ENCODE data around the gene MAMDC2.

The MAMDC2 gene

DNA sequence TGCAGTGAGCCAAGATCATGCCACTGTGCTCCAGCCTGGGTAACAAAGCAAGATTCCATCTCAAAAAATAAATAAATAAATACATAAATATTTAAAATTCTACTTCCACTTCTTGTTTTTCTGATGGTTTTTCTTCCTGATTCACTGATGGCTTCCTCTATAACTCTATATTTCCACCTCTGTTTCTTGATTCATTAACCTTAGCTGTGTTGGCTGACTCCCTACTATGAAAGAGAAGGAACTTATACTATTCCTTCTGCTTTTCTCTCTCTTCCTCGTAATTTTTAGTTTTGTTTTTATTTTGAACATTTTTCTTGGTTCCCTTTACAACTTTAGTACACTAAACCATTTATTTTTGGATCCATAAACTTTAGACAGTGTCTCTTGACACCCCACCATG lies 103.5 kb downstream of the MAMDC2 start:
- H3K27ac ChIP-seq: no peak overlapping the region
- TF ChIP-seq, protein P1, sequence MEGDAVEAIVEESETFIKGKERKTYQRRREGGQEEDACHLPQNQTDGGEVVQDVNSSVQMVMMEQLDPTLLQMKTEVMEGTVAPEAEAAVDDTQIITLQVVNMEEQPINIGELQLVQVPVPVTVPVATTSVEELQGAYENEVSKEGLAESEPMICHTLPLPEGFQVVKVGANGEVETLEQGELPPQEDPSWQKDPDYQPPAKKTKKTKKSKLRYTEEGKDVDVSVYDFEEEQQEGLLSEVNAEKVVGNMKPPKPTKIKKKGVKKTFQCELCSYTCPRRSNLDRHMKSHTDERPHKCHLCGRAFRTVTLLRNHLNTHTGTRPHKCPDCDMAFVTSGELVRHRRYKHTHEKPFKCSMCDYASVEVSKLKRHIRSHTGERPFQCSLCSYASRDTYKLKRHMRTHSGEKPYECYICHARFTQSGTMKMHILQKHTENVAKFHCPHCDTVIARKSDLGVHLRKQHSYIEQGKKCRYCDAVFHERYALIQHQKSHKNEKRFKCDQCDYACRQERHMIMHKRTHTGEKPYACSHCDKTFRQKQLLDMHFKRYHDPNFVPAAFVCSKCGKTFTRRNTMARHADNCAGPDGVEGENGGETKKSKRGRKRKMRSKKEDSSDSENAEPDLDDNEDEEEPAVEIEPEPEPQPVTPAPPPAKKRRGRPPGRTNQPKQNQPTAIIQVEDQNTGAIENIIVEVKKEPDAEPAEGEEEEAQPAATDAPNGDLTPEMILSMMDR (conservative IDR thresholded peaks at IDR 0.05; ENCODE audit: low read depth): no peak
- CTCF ChIA-PET: no interaction called here
- POLR2A ChIA-PET (ENCODE audit: low non-redundant PET): no interaction called here
- no peak for DNase-seq (ENCODE audit: low spot score)

DNA sequence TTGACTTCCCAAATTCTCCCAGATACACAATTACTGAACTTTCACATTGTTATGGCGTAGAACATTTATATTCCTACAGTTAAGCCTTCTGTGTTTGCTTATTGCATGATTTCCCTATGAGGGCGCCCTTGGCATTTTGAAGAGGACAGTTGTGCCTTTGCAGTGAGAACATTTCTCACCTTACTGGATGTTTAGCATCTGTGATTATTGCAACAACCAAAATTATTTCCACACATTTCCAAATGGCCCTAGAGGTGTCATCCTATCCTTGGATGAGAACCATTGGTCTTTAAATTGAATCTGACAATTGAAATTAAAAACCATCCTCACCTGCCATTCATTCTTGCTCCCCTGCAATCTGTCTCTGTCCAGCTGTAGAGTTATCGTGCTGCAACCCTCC lies 104.0 kb downstream of the MAMDC2 start:
- POLR2A ChIA-PET (ENCODE audit: low non-redundant PET): no interaction called here

DNA sequence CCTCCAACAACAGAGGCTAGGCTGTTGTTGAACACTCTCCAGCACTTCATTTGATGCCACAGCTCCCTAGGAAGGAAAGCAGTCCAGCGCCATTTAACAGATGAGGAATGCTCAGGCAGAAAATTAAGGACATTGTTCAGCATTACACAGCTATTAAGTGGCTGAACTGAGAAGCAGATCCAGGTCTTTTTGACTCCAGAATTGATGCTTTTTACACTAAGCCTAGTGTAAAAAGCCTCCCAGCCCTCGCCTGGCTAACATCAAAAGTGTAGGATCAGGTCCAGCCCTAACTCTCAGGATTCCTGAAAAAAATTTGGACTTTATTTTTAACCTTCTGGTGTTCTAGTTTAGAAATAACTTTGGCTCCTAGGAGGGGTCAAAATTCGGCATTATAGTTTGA lies 108.7 kb downstream of the MAMDC2 start:
- DNase-seq (ENCODE audit: low spot score): no peak
- CTCF ChIA-PET: no interaction called here
- TF ChIP-seq, protein P1 (conservative IDR thresholded peaks at IDR 0.05; ENCODE audit: low read depth): no peak
- no peak overlapping the region for H3K27ac ChIP-seq
- POLR2A ChIA-PET (ENCODE audit: low non-redundant PET): no interaction called here

More for the DNA sequence above, 104.0 kb downstream of the MAMDC2 start:
- H3K27ac ChIP-seq: no peak overlapping the region
- CTCF ChIA-PET: interaction anchor here (0.6 kb wide), 1 partner anchor 399 kb away, joined by 3 read pairs; no protein-coding TSS in a partner anchor
- TF ChIP-seq, protein P1 (conservative IDR thresholded peaks at IDR 0.05; ENCODE audit: low read depth): no peak
- no peak for DNase-seq (ENCODE audit: low spot score)

DNA sequence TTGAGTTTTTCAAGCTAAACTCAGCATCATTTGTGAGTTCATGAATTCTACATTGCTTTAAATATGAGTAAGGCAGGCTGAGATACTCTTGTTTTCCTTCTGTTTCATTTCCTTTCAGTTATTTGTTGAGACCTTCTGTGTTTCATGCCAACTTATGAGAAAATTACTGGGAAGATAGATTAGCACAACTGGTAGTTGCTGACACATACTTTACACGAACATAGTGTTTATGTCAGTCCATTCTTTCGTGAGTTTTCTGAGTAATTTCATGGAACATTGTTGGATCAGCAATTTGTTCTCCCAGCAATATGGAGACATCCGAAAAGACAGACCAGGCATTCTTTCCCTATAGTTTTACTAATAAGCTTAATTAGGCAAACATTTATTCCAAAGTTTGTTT lies 113.1 kb downstream of the MAMDC2 start:
- CTCF ChIA-PET: no interaction called here

DNA sequence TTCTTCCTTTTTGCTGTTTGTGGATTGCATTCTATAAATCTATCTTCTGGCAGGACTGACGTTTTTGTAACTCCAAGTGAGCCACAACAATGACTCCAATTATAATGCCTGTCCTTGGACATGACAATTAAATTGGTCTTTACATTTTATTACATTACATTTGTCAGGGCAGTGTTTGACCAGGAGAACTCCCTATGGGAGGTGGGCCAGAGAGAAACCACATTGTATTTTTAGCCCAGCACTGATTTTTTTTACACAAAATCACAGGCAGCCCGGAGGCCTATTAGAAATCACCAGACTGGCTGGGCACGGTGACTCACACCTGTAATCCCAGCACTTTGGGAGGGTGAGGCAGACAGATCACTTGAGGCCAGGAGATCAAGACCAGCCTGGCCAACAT lies 116.0 kb downstream of the MAMDC2 start:
- DNase-seq (ENCODE audit: low spot score): no peak
- TF ChIP-seq, protein P1 (conservative IDR thresholded peaks at IDR 0.05; ENCODE audit: low read depth): no peak
- H3K27ac ChIP-seq: no peak overlapping the region
- CTCF ChIA-PET: no interaction called here
- POLR2A ChIA-PET (ENCODE audit: low non-redundant PET): no interaction called here

More for the DNA sequence above, 113.1 kb downstream of the MAMDC2 start:
- no peak overlapping the region for H3K27ac ChIP-seq
- TF ChIP-seq, protein P1 (conservative IDR thresholded peaks at IDR 0.05; ENCODE audit: low read depth): no peak
- DNase-seq (ENCODE audit: low spot score): no peak
- POLR2A ChIA-PET (ENCODE audit: low non-redundant PET): no interaction called here

DNA sequence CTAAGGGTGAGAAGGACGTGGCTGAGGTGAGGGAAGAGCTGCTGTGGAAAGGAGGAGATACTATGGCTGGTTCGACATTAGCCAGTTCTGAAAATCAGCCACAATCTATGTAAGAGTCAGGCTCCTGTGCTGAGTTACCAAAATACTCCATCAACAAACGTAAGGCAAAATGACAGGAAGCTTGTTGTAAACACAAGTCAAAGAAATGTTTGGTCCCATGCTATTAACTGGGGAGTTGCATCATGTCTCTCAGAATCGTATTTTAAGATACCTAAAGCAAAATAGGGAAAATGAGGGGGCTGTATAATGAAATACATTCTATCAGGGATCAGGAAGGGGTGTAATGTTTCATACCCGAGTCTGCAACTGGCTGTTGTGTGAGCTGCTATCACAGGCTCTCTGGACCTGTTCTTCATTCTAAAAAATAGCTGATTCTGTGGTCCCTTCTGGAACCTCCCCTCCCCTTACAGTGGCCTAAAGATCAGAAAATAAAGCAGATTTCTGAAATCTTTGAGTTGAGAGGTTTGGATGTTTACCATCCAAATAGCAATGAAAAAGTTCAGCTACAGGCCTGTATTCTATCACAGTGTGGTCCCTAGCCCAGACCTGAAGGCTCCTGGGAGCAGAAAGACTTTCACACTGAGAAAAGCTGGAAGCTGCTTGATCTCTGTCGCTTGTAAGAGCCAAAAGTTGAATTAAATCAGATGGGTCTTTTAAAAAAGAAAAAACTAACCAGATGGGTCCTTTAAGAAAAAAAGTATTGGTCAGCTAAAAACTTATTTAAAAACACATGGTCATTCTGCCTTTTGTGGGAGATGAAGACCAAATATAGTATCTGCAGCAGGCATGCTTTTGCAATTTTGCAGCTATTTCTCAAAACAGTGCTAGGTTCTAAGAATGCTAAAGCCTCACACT lies 117.3 kb downstream of the MAMDC2 start:
- POLR2A ChIA-PET (ENCODE audit: low non-redundant PET): no interaction called here

More for the DNA sequence above, 117.3 kb downstream of the MAMDC2 start:
- CTCF ChIA-PET: interaction anchor here (0.6 to 0.7 kb wide), 3 partner anchors 45 to 424 kb away, joined by 3 to 6 read pairs (median 3); no protein-coding TSS in a partner anchor
- no peak overlapping the region for H3K27ac ChIP-seq
- TF ChIP-seq, protein P1 (conservative IDR thresholded peaks at IDR 0.05; ENCODE audit: low read depth): no peak
- no peak for DNase-seq (ENCODE audit: low spot score)
